ENCODE measurements around the gene MORC1.

Gene MORC1

DNA sequence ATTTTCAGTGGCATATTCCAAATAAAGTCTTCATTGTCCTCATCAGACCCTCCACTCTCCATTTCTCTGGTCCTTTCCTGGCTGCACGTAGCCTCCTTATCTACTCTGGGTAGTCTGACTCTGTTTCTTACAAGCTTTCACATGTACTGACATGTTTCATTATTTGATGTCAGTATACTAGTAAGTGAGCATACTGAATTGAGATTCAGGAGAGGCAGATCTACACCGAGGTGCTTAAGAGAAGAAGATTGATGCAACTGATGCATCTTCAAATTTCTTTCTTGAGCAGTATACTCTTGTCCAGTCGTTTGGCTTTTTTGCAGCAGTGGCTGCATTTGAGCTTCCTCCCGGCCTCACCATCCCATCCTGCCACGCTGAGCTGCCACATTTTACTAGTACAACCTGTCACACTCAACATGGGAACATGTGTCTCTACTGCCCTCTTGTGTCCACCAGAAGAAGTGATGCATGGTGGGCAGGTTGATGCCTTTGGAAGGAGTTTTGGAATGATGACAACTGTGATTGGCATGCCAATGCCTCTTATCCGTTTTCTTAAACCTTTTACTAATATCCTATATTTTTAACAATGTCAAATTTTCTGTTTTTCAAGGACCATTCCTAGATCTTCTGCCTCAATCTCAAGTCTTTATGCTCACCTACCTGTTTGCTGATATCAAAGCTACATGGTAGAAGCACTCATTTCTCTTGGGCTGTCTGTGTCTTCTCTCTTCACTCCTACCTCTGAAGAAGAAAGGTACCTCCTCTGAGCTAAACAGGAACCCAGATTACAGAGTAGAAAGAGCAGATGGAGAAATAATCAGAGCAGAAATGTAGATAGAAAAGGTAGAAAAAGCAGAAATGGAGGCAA, 202.9 kb downstream of the MORC1 start:
- H3K4me1 ChIP-seq (ENCODE audit: control insufficient read depth, insufficient read depth, low read length), result no peaks in the 10 kb centered on the region
- H3K9me3 ChIP-seq (ENCODE audit: control insufficient read depth, low read length), result no peaks in the 10 kb centered on the region
- H3K27ac ChIP-seq (ENCODE audit: insufficient read depth, low read depth, low read length, poor library complexity, severe bottlenecking), result no peak overlapping the region
- no peaks in the 10 kb centered on the region for H3K27me3 ChIP-seq (ENCODE audit: control insufficient read depth, insufficient read depth, low read length, poor library complexity, severe bottlenecking)
- H3K36me3 ChIP-seq (ENCODE audit: control insufficient read depth, insufficient read depth, low read length), result no peaks in the 10 kb centered on the region
- no peak overlapping the region for H3K4me3 ChIP-seq (ENCODE audit: insufficient read depth, low read depth, low read length)
- WGBS, 2 experiments, result 40 to 43% methylated on average over 6 of the region's 6 CpGs

DNA sequence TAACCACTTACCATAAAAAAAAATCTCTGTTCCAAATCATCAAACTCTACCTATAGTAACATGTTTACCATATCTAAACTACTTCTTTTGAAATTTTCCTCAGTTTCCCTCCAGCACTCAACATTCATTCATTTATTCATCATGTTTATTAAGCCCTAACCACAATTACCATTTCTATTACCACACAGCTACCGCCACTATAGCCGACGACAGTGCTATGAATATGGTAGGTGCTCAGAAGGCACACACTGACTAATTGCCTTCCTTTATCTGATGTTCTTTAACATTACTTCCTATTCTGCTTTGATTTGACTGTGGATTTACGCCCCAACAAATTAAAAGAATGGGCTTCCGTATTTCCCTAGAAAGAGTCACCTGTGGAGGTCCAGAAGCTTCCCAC, 208.1 kb downstream of the MORC1 start:
- H3K4me1 ChIP-seq (ENCODE audit: control insufficient read depth, insufficient read depth, low read length), result no peaks in the 10 kb centered on the region
- H3K9me3 ChIP-seq (ENCODE audit: control insufficient read depth, low read length), result no peaks in the 10 kb centered on the region
- WGBS, 2 experiments, result 95% methylated on average over 5 of the region's 5 CpGs
- H3K27ac ChIP-seq (ENCODE audit: insufficient read depth, low read depth, low read length, poor library complexity, severe bottlenecking), result no peak overlapping the region
- no peaks in the 10 kb centered on the region for H3K36me3 ChIP-seq (ENCODE audit: control insufficient read depth, insufficient read depth, low read length)
- no peaks in the 10 kb centered on the region for H3K27me3 ChIP-seq (ENCODE audit: control insufficient read depth, insufficient read depth, low read length, poor library complexity, severe bottlenecking)
- no peak overlapping the region for H3K4me3 ChIP-seq (ENCODE audit: insufficient read depth, low read depth, low read length)

All from ectodermal cell (in vitro differentiated cells).